Astrocyte (in vitro differentiated cells and primary cell): ENCODE results near the gene TM9SF1. TPM values are rescaled to one million over a fixed set of nuclear protein-coding genes. Genes with fewer than 3 reads are reported as not detected.

Source experiments
- DNase-seq: peaks from one replicate; pipeline ENCODE4 v3.0.0-alpha.2; 2010; ENCODE audit warnings: low read depth
- FAIRE-seq: peaks from 2 replicates; lab custom pipeline; 2011; peaks lifted over from hg19 to GRCh38; lab: Jason Lieb, UNC
- H2AFZ ChIP-seq: 2 replicates; pipeline ENCODE4 v1.6.0; 2012; ENCODE audit warnings: low read depth, low read length, inconsistent platforms
- H3K27ac ChIP-seq: 2 replicates; pipeline ENCODE4 v1.5.1; 2011; ENCODE audit warnings: low read depth, low read length, inconsistent platforms
- H3K27me3 ChIP-seq: 2 replicates; pipeline ENCODE4 v1.6.0; 2011; ENCODE audit warnings: low read length, inconsistent platforms; ENCODE audit not compliant: insufficient read depth
- H3K36me3 ChIP-seq: 2 replicates; pipeline ENCODE4 v1.5.1; 2011; ENCODE audit warnings: low read length, inconsistent platforms; ENCODE audit not compliant: insufficient read depth
- H3K4me1 ChIP-seq: 2 replicates; pipeline ENCODE4 v1.5.1; 2011; ENCODE audit warnings: low read length, inconsistent platforms; ENCODE audit not compliant: insufficient read depth
- H3K4me2 ChIP-seq: 2 replicates; pipeline ENCODE4 v1.6.0; 2012; ENCODE audit warnings: low read length, inconsistent platforms
- H3K4me3 ChIP-seq: 2 replicates; pipeline ENCODE4 v1.5.1; 2011; ENCODE audit warnings: low read depth, mild to moderate bottlenecking, low read length, inconsistent platforms; ENCODE audit not compliant: insufficient read depth
- H3K79me2 ChIP-seq: 2 replicates; pipeline ENCODE4 v1.6.0; 2012; ENCODE audit warnings: mild to moderate bottlenecking, low read length, inconsistent platforms; ENCODE audit not compliant: insufficient read depth
- H3K9ac ChIP-seq: 2 replicates; pipeline ENCODE4 v1.6.0; 2012; ENCODE audit warnings: mild to moderate bottlenecking, low read length, inconsistent platforms
- H3K9me3 ChIP-seq: 2 replicates; pipeline ENCODE4 v1.5.1; 2012; ENCODE audit warnings: low read depth, mild to moderate bottlenecking, low read length, inconsistent platforms; ENCODE audit not compliant: insufficient read depth
- H4K20me1 ChIP-seq: 2 replicates; pipeline ENCODE4 v1.6.0; 2012; ENCODE audit warnings: low read length, inconsistent platforms; ENCODE audit not compliant: insufficient read depth
- H3K27ac Mint-ChIP-seq: one replicate; pipeline ENCODE4 v1.8.0; 2021; ENCODE audit warnings: mild to moderate bottlenecking, mixed read lengths; ENCODE audit not compliant: unreplicated experiment
- H3K27me3 Mint-ChIP-seq: one replicate; pipeline ENCODE4 v1.8.0; 2021; ENCODE audit warnings: low read depth, mixed read lengths; ENCODE audit not compliant: unreplicated experiment
- H3K36me3 Mint-ChIP-seq: one replicate; pipeline ENCODE4 v1.8.0; 2021; ENCODE audit warnings: low read depth, mixed read lengths; ENCODE audit not compliant: unreplicated experiment
- H3K4me1 Mint-ChIP-seq: one replicate; pipeline ENCODE4 v1.8.0; 2021; ENCODE audit warnings: low read depth, mixed read lengths; ENCODE audit not compliant: unreplicated experiment
- H3K4me3 Mint-ChIP-seq: one replicate; pipeline ENCODE4 v1.8.0; 2021; ENCODE audit warnings: mild to moderate bottlenecking, moderate library complexity, mixed read lengths; ENCODE audit not compliant: unreplicated experiment
- H3K9me3 Mint-ChIP-seq: one replicate; pipeline ENCODE4 v1.8.0; 2021; ENCODE audit warnings: mild to moderate bottlenecking, mixed read lengths; ENCODE audit not compliant: unreplicated experiment
- EZH2 ChIP-seq: IDR thresholded peaks from 2 replicates; pipeline ENCODE4 v1.6.1; 2012; ENCODE audit warnings: mild to moderate bottlenecking, low read length, inconsistent platforms; ENCODE audit not compliant: insufficient read depth
- total RNA-seq: library from RNA; stranded (reverse); gene quantifications from 2 replicates; pipeline ENCODE4 v1.2.1, GENCODE V29; 2021
- TF ChIP-seq, protein P1 (sequence below): IDR thresholded peaks from 2 replicates; pipeline ENCODE4 v1.5.1; 2011; ENCODE audit warnings: low read depth, mild to moderate bottlenecking, inconsistent platforms, low read length, moderate library complexity; ENCODE audit not compliant: insufficient read depth

TM9SF1 gene
- total RNA-seq, 1 donor from 2014 or later, result 59.3 TPM

DNA sequence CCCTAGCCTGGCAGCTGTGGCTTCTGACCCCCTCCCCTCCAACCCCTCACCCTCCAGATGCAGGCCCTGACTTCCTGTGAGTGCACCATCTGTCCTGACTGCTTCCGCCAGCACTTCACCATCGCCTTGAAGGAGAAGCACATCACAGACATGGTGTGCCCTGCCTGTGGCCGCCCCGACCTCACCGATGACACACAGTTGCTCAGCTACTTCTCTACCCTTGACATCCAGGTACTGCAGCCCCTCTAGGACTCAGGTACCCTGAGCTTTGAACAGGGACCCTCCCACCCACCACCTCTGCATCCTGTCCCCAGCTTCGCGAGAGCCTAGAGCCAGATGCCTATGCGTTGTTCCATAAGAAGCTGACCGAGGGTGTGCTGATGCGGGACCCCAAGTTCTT, 40.1 kb downstream of the TM9SF1 start:
- H3K79me2 ChIP-seq, result peaks cover 6% of the 10 kb centered on the region
- no peak for FAIRE-seq
- H3K4me3 Mint-ChIP-seq, result no peak overlapping the region

DNA sequence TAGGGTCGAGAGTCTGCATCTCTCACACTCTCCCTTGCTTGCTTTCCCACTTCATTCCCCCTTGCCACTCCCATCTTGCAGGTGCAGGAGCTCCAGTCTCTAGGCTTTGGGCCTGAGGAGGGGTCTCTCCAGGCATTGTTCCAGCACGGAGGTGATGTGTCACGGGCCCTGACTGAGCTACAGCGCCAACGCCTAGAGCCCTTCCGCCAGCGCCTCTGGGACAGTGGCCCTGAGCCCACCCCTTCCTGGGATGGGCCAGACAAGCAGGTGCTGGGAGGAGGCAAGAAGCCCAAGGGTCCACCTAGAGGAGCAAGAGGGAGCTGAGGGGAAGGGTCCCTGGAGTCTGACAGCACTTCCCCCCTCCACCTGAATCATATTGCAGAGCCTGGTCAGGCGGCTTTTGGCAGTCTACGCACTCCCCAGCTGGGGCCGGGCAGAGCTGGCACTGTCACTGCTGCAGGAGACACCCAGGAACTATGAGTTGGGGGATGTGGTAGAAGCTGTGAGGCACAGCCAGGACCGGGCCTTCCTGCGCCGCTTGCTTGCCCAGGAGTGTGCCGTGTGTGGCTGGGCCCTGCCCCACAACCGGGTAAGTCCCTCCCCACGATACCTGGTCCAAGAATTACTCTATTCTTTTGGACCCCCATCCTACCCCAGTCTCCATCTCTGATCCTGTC, 43.7 kb downstream of the TM9SF1 start:
- Histone ChIP-seq H3K9ac (no peak overlapping the region), H4K20me1 (peaks cover 36% of the 10 kb centered on the region), H3K27ac (no peak overlapping the region), H3K36me3 (peaks cover 45% of the 10 kb centered on the region), H3K27me3 (no peaks in the 10 kb centered on the region), H3K9me3 (no peaks in the 10 kb centered on the region), H3K4me3 (no peak overlapping the region), H2AFZ (no peak overlapping the region), H3K79me2 (peaks cover 34% of the 10 kb centered on the region), H3K4me1 (peaks cover 7% of the 10 kb centered on the region), H3K4me2 (no peak overlapping the region)
- Mint-ChIP-seq H3K27ac (no peak overlapping the region), H3K27me3 (no peaks in the 10 kb centered on the region), H3K36me3 (peaks cover 10% of the 10 kb centered on the region), H3K9me3 (no peaks in the 10 kb centered on the region), H3K4me3 (no peak overlapping the region), H3K4me1 (peaks cover 6% of the 10 kb centered on the region)
- FAIRE-seq (no peak), DNase-seq (no peak)
- TF ChIP-seq, protein P1, sequence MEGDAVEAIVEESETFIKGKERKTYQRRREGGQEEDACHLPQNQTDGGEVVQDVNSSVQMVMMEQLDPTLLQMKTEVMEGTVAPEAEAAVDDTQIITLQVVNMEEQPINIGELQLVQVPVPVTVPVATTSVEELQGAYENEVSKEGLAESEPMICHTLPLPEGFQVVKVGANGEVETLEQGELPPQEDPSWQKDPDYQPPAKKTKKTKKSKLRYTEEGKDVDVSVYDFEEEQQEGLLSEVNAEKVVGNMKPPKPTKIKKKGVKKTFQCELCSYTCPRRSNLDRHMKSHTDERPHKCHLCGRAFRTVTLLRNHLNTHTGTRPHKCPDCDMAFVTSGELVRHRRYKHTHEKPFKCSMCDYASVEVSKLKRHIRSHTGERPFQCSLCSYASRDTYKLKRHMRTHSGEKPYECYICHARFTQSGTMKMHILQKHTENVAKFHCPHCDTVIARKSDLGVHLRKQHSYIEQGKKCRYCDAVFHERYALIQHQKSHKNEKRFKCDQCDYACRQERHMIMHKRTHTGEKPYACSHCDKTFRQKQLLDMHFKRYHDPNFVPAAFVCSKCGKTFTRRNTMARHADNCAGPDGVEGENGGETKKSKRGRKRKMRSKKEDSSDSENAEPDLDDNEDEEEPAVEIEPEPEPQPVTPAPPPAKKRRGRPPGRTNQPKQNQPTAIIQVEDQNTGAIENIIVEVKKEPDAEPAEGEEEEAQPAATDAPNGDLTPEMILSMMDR, result no peak
- TF ChIP-seq EZH2, result no peak

More for the DNA sequence above, 40.1 kb downstream of the TM9SF1 start:
- TF ChIP-seq, protein P1, result no peak
- no peak for TF ChIP-seq EZH2
- Histone ChIP-seq H3K9me3 (no peaks in the 10 kb centered on the region), H3K27ac (no peak overlapping the region), H2AFZ (no peak overlapping the region), H3K4me3 (no peak overlapping the region), H3K4me1 (no peaks in the 10 kb centered on the region), H3K36me3 (peaks cover 45% of the 10 kb centered on the region), H3K27me3 (no peaks in the 10 kb centered on the region), H4K20me1 (peaks cover 17% of the 10 kb centered on the region), H3K9ac (no peak overlapping the region), H3K4me2 (no peak overlapping the region)
- peak overlapping the region; percentile 43 for H3K27ac Mint-ChIP-seq
- DNase-seq, result no peak
- no peaks in the 10 kb centered on the region for H3K4me1 Mint-ChIP-seq
- no peaks in the 10 kb centered on the region for H3K9me3 Mint-ChIP-seq
- H3K36me3 Mint-ChIP-seq, result peaks cover 23% of the 10 kb centered on the region
- H3K27me3 Mint-ChIP-seq, result no peaks in the 10 kb centered on the region

DNA sequence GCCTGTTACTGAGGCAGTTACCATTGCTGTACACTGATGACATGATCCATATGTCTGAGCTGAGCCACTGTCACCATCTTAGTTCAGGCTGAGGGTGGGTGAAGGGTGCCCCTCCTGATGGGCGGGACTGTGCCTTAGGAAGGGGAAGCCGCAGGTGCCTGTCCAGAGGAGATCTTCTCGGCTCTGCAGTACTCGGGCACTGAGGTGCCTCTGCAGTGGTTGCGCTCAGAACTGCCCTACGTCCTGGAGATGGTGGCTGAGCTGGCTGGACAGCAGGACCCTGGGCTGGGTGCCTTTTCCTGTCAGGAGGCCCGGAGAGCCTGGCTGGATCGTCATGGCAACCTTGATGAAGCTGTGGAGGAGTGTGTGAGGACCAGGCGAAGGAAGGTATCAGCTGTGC, 44.2 kb downstream of the TM9SF1 start:
- Histone ChIP-seq H3K27ac (no peak overlapping the region), H3K4me3 (no peak overlapping the region), H4K20me1 (peaks cover 36% of the 10 kb centered on the region), H2AFZ (no peak overlapping the region), H3K36me3 (peaks cover 42% of the 10 kb centered on the region), H3K9me3 (no peaks in the 10 kb centered on the region), H3K79me2 (peaks cover 35% of the 10 kb centered on the region), H3K27me3 (no peaks in the 10 kb centered on the region), H3K4me1 (peaks cover 9% of the 10 kb centered on the region), H3K4me2 (no peak overlapping the region), H3K9ac (no peak overlapping the region)
- no peaks in the 10 kb centered on the region for H3K27me3 Mint-ChIP-seq
- no peak for FAIRE-seq
- H3K4me3 Mint-ChIP-seq, result no peak overlapping the region
- no peak for DNase-seq
- peaks cover 10% of the 10 kb centered on the region for H3K36me3 Mint-ChIP-seq
- H3K9me3 Mint-ChIP-seq, result no peaks in the 10 kb centered on the region
- TF ChIP-seq EZH2, result no peak
- TF ChIP-seq, protein P1, result no peak
- peaks cover 6% of the 10 kb centered on the region for H3K4me1 Mint-ChIP-seq
- no peak overlapping the region for H3K27ac Mint-ChIP-seq
